Gastroesophageal sphincter (tissue), 3 donors: ENCODE measurements around the gene RNF40.
"Not testable (repeated sequence)": the region's sequence is repeated elsewhere in the genome, so short reads cannot be mapped to it uniquely, and the experiment has no call there.

ENCODE experiments used
- CTCF ChIP-seq, 4 experiments: fragments of 200-600 bp in 2 of 4; fragments of 450-650 bp in 2 of 4; sonication (generic) in 1 of 4; IDR thresholded peaks; one replicate each; pipeline ENCODE4 v1.5.1; 2017 to 2019; ENCODE audit warnings: antibody characterized with exemption in 4 of 4, mild to moderate bottlenecking in 2 of 4, moderate library complexity in 2 of 4
- EP300 ChIP-seq: sonication (generic); formaldehyde crosslinking; IDR thresholded peaks from one replicate; pipeline ENCODE4 v1.6.1; 2017; ENCODE audit warnings: antibody characterized with exemption, mild to moderate bottlenecking
- POLR2A ChIP-seq, 2 donors: fragments of 450-650 bp; IDR thresholded peaks; one replicate each; pipeline ENCODE4 v1.6.1; 2017; ENCODE audit warnings: antibody characterized with exemption in 2 of 2, mild to moderate bottlenecking in 2 of 2, moderate library complexity in 1 of 2
- POLR2AphosphoS5 ChIP-seq: sonication (generic); formaldehyde crosslinking; IDR thresholded peaks from one replicate; pipeline ENCODE4 v1.6.1; 2017; ENCODE audit warnings: antibody characterized with exemption

GRCh38 chr16:30808890-30809426 is 46.8 kb downstream of the RNF40 start:
- not testable (repeated sequence) for TF ChIP-seq CTCF (IDR thresholded peaks at IDR 0.05); POLR2AphosphoS5; EP300; POLR2A (IDR thresholded peaks at IDR 0.05)
